ENCODE results near the gene FBXL17. TPM values are rescaled to one million over a fixed set of nuclear protein-coding genes. Genes with fewer than 3 reads are reported as not detected.

FBXL17 gene
- total and polyA plus RNA-seq, 2 of the 4 experiments (the other 2 are of a cell fraction) = 3.9 to 8.1 TPM

DNA sequence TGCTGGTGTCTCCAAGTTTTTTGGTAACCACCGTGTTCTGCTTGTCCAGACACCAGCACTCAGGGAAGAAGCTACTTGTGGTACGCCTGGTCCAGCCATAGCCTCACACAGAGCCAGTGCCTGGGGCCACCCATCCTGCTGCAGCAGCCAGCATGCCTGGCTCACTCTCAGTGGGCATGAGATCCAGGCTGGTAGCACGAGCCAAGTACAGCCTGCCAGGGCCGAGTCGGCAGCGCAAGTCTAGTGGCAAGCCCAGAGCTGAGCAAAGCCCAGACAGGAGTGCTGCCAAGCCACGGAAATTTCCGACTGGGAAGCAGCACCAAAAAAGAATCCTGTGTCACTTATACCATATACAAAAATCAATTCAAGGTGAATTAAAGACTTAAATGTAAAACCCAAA lies 36.3 kb upstream of the FBXL17 start:
- POLR2A ChIA-PET (ENCODE audit: unreplicated experiment) = no interaction called here
- H3K18ac ChIP-seq (ENCODE audit: low read depth, low read length) = no peak overlapping the region
- no peaks in the 10 kb centered on the region for H3K79me1 ChIP-seq (ENCODE audit: low read depth in 1 of 2, low read length in 2 of 2)
- ATAC-seq (ENCODE audit: low read depth) (no peak), DNase-seq (no peak)
- H2AFZ ChIP-seq (replicated peaks; ENCODE audit: low read length, poor library complexity) = peak overlapping the region; percentile 58
- no peak for TF ChIP-seq MAFK (IDR thresholded peaks at IDR 0.05; ENCODE audit: low read depth, low read length)
- TF ChIP-seq NFE2L2 (IDR thresholded peaks at IDR 0.05; ENCODE audit: low read depth, low read length) = no peak
- no peak for TF ChIP-seq RCOR1 (IDR thresholded peaks at IDR 0.05; ENCODE audit: insufficient replicate concordance, low read length)
- TF ChIP-seq MAZ (IDR thresholded peaks at IDR 0.05; ENCODE audit: borderline replicate concordance, low read depth, low read length) = no peak
- no peak for TF ChIP-seq SMC3 (IDR thresholded peaks at IDR 0.05; ENCODE audit: low read depth, low read length)
- TF ChIP-seq RAD21 (IDR thresholded peaks at IDR 0.05; ENCODE audit: low read length) = no peak
- no peak for TF ChIP-seq MXI1 (IDR thresholded peaks at IDR 0.05; ENCODE audit: borderline replicate concordance, low read depth, low read length)
- no peak for TF ChIP-seq USF2 (IDR thresholded peaks at IDR 0.05; ENCODE audit: low read depth, low read length)
- no peak for TF ChIP-seq BHLHE40 (IDR thresholded peaks at IDR 0.05; ENCODE audit: low read depth, low read length)
- TF ChIP-seq, protein P1, sequence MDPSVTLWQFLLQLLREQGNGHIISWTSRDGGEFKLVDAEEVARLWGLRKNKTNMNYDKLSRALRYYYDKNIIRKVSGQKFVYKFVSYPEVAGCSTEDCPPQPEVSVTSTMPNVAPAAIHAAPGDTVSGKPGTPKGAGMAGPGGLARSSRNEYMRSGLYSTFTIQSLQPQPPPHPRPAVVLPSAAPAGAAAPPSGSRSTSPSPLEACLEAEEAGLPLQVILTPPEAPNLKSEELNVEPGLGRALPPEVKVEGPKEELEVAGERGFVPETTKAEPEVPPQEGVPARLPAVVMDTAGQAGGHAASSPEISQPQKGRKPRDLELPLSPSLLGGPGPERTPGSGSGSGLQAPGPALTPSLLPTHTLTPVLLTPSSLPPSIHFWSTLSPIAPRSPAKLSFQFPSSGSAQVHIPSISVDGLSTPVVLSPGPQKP (IDR thresholded peaks at IDR 0.05; ENCODE audit: borderline replicate concordance, low read depth, low read length) = no peak
- TF ChIP-seq POLR2A (IDR thresholded peaks at IDR 0.05; ENCODE audit: low read depth, low read length) = no peak
- H3K36me3 ChIP-seq (ENCODE audit: control insufficient read depth, insufficient read depth, low read length) = no peaks in the 10 kb centered on the region
- H4K8ac ChIP-seq (ENCODE audit: low read depth in 2 of 2, low read length in 2 of 2) = no peak overlapping the region
- dilution Hi-C loops (cut with HindIII; ENCODE audit: low sequenced_read_pairs, unreplicated experiment) = no loop called here
- no peak overlapping the region for H3K14ac ChIP-seq (replicated peaks; ENCODE audit: low read depth, low read length)
- H3K4me1 ChIP-seq (ENCODE audit: control insufficient read depth, insufficient read depth, low read length) = no peaks in the 10 kb centered on the region
- no peak overlapping the region for H3K27ac ChIP-seq (ENCODE audit: insufficient read depth, low read length)
- no peak overlapping the region for H3K4ac ChIP-seq (ENCODE audit: low read depth, low read length)
- H2BK5ac ChIP-seq (ENCODE audit: low read depth, low read length, poor library complexity, severe bottlenecking) = no peak overlapping the region
- no peak overlapping the region for H2BK120ac ChIP-seq (ENCODE audit: low read depth, low read length)
- no peaks in the 10 kb centered on the region for H3K27me3 ChIP-seq (ENCODE audit: control insufficient read depth, insufficient read depth, low read length)
- no peak overlapping the region for H2AK5ac ChIP-seq (ENCODE audit: low read depth, low read length)
- no peak overlapping the region for H2BK20ac ChIP-seq (ENCODE audit: low read depth, low read length)
- in situ Hi-C loops (cut with MboI; ENCODE audit: low sequenced_read_pairs) = no loop called here
- BruUV-seq (replicated peaks) = no TSS peak
- H3K9me1 ChIP-seq (ENCODE audit: insufficient read depth, low read length) = no peaks in the 10 kb centered on the region
- intact Hi-C loops (cut with micrococcal nuclease) = no loop called here
- H3K56ac ChIP-seq (ENCODE audit: extremely low read depth, insufficient read depth, low read length) = no peak overlapping the region
- no peak overlapping the region for H3K4me2 ChIP-seq (ENCODE audit: low read depth, low read length)
- WGBS, 2 experiments (ENCODE audit: extremely low coverage in 2 of 2, insufficient read length in 1 of 2) = 88% methylated on average over 1 of the region's 8 CpGs; no CpG with 5 or more reads in 1 of the 2 experiments
- H2AK9ac ChIP-seq (replicated peaks; ENCODE audit: low read depth, low read length, poor library complexity) = no peak overlapping the region
- H4K5ac ChIP-seq (ENCODE audit: low read depth, low read length) = no peak overlapping the region
- no peak overlapping the region for H4K91ac ChIP-seq (ENCODE audit: insufficient read depth, low read depth, low read length)
- no peak overlapping the region for H3K9ac ChIP-seq (ENCODE audit: low read depth, low read length)
- CTCF ChIA-PET = no interaction called here
- H3K9me3 ChIP-seq (ENCODE audit: control insufficient read depth, insufficient read depth, low read length) = no peaks in the 10 kb centered on the region
- no peaks in the 10 kb centered on the region for H4K20me1 ChIP-seq (ENCODE audit: insufficient read depth, low read length)
- no peak overlapping the region for H3K4me3 ChIP-seq (ENCODE audit: insufficient read depth, low read depth, low read length)
- no peak overlapping the region for H2BK15ac ChIP-seq (ENCODE audit: low read depth, low read length)
- H3K23ac ChIP-seq (ENCODE audit: low read depth, low read length) = no peak overlapping the region

Measured in IMR-90 (cell line).